IMR-90 (cell line): ENCODE results near the gene HDAC8.

ENCODE experiments used
- POLR2A ChIP-seq: IDR thresholded peaks from 2 replicates; pipeline ENCODE4 v1.6.1; 2012; ENCODE audit warnings: mild to moderate bottlenecking, low read depth, low read length
- TF ChIP-seq, protein P1 (sequence below): conservative IDR thresholded peaks from 2 replicates; pipeline ENCODE4 v1.5.1; 2012; ENCODE audit warnings: mild to moderate bottlenecking, low read depth, low read length, improper control_type of control experiment

DNA sequence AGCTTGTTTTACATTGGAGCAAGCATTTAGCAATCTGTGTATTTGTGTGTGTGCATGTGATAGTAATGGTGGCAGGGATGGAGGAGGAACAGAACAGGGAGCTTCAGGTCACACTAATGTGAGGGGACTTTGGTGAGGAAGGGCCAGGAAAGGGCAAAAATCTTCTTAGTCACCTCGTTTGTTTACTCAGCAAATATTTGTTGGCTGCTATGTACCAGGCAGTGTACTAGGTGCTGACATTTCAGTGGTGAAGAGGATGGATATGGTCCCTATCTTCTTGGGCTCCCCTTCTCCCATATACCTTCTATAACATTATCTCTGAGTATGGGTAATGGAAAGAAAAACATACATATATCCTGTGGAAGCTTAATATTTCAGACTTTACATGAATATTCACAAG, 48.5 kb upstream of the HDAC8 start:
- TF ChIP-seq, protein P1, sequence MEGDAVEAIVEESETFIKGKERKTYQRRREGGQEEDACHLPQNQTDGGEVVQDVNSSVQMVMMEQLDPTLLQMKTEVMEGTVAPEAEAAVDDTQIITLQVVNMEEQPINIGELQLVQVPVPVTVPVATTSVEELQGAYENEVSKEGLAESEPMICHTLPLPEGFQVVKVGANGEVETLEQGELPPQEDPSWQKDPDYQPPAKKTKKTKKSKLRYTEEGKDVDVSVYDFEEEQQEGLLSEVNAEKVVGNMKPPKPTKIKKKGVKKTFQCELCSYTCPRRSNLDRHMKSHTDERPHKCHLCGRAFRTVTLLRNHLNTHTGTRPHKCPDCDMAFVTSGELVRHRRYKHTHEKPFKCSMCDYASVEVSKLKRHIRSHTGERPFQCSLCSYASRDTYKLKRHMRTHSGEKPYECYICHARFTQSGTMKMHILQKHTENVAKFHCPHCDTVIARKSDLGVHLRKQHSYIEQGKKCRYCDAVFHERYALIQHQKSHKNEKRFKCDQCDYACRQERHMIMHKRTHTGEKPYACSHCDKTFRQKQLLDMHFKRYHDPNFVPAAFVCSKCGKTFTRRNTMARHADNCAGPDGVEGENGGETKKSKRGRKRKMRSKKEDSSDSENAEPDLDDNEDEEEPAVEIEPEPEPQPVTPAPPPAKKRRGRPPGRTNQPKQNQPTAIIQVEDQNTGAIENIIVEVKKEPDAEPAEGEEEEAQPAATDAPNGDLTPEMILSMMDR = no peak
- no peak for TF ChIP-seq POLR2A
